Spleen (tissue), 11 donors: ENCODE data around the gene FEN1. TPM values are rescaled to one million over a fixed set of nuclear protein-coding genes. Genes with fewer than 3 reads are reported as not detected.

Source experiments
- DNase-seq: peaks from one replicate; pipeline ENCODE4 v3.0.0-alpha.2; 2020
- H3K27ac ChIP-seq, 8 donors: fragments of 200-600 bp; sonication (generic) in 7 of 8; 1 replicate in 4 of 8; 2 replicates in 4 of 8; pipeline versions ENCODE4 v1.5.0 to v1.8.0; 2016 to 2021; ENCODE audit warnings: inconsistent platforms in 4 of 8, mild to moderate bottlenecking in 4 of 8, moderate library complexity in 1 of 8
- H3K27me3 ChIP-seq, 7 donors: fragments of 200-600 bp; sonication (generic) in 6 of 7; replicated peaks in 1 of 7; 1 replicate in 4 of 7; 2 replicates in 3 of 7; pipeline versions ENCODE4 v1.5.0 to v1.8.0; 2016 to 2021; ENCODE audit warnings: inconsistent platforms in 3 of 7, mild to moderate bottlenecking in 1 of 7
- H3K36me3 ChIP-seq, 6 donors: fragments of 200-600 bp; sonication (generic) in 5 of 6; 1 replicate in 4 of 6; 2 replicates in 2 of 6; pipeline versions ENCODE4 v1.5.0 to v1.8.0; 2016 to 2021; ENCODE audit warnings: inconsistent platforms in 2 of 6
- H3K4me1 ChIP-seq, 6 donors: fragments of 200-600 bp; sonication (generic) in 5 of 6; 1 replicate in 3 of 6; 2 replicates in 3 of 6; pipeline versions ENCODE4 v1.5.0 to v1.8.0; 2016 to 2021; ENCODE audit warnings: inconsistent platforms in 3 of 6
- H3K4me3 ChIP-seq, 8 donors: fragments of 200-600 bp; sonication (generic) in 7 of 8; 1 replicate in 4 of 8; 2 replicates in 4 of 8; pipeline versions ENCODE4 v1.5.0 to v1.8.0; 2016 to 2021; ENCODE audit warnings: inconsistent platforms in 4 of 8, mild to moderate bottlenecking in 4 of 8, moderate library complexity in 2 of 8
- H3K9me3 ChIP-seq, 8 donors: fragments of 200-600 bp; sonication (generic) in 7 of 8; 1 replicate in 4 of 8; 2 replicates in 4 of 8; pipeline versions ENCODE4 v1.5.0 to v1.8.0; 2016 to 2021; ENCODE audit warnings: inconsistent platforms in 4 of 8
- CTCF ChIP-seq, 11 experiments: fragments of 200-600 bp in 7 of 11; fragments of 450-650 bp in 4 of 11; sonication (generic) in 4 of 11; IDR thresholded peaks in 8 of 11; conservative IDR thresholded peaks in 3 of 11; 1 replicate in 7 of 11; 2 replicates in 4 of 11; pipeline versions ENCODE4 v1.4.0 to v1.8.0; 2016 to 2021; ENCODE audit warnings: antibody characterized with exemption in 11 of 11, inconsistent platforms in 4 of 11, mild to moderate bottlenecking in 1 of 11
- POLR2A ChIP-seq, 3 donors: fragments of 450-650 bp; IDR thresholded peaks; one replicate each; pipeline ENCODE4 v1.5.1; 2017; ENCODE audit warnings: antibody characterized with exemption in 3 of 3, mild to moderate bottlenecking in 1 of 3
- POLR2AphosphoS5 ChIP-seq, 3 donors: sonication (generic); formaldehyde crosslinking; IDR thresholded peaks; one replicate each; pipeline ENCODE4 v1.5.1; 2017; ENCODE audit warnings: antibody characterized with exemption in 3 of 3
- WGBS, 5 donors: extraction: QIAGEN DNeasy Blood & Tissue Kit in 3 of 5; methylation state at CpG; one replicate each; pipeline versions ENCODE4 v1.1.5 to v1.1.7; 2013 to 2018; 5-methylcytosine and 5-hydroxymethylcytosine counted together
- intact Hi-C: fragments of 100-400 bp; cut with DNase I; formaldehyde crosslinking; loops from one replicate; pipeline ENCODE4 v1.15.0; 2023; ENCODE audit warnings: low total_unique reads
- polyA plus RNA-seq, 3 donors: library from polyadenylated mRNA; stranded (reverse); fragments of 200-250 nt; gene quantifications; one replicate each; pipeline ENCODE4 v1.2.1, GENCODE V29; 2013
- total RNA-seq, 7 donors: library from RNA; depleted of rRNA in 3 of 7; stranded (reverse); fragments of >200 nt in 3 of 7; fragmentation: NEBNext Ultra II Directional in 4 of 7; extraction: Animal tissue kit (Norgen Biotek cat#: 25700) in 4 of 7; gene quantifications; one replicate each; pipeline versions ENCODE4 v1.1.0 to v1.2.1, GENCODE V29; 2016 to 2021
- donor health status: healthy with polysubstance abuse.
- donor health status: DM: no; HTN: no; CAD: no; lungs with moderate emphysema.
- donor health status: DM: no; HTN: no; CAD: no.
- donor health status: Bipolar disorder and iron deficiency.
- donor health status: healthy.
- donor health status: DM: no; HTN: no; CAD: no.
- donor health status: DM: yes; HTN: yes; CAD: no.

Gene FEN1
- total and polyA plus RNA-seq, 10 donors: 7.3 to 17.2 (median 14.8) TPM

GRCh38 chr11:61830237-61831105 is 37.8 kb downstream of the FEN1 start:
- 46 to 59% (median 53%) methylated on average over 8 of the region's 8 CpGs for WGBS, 5 donors
- Histone ChIP-seq H3K4me1 (peaks cover 20 to 91% (median 45%) of the 10 kb centered on the region in 6 donors), H3K27me3 (peaks cover 0 to 28% (median 6%) of the 10 kb centered on the region in 7 donors), H3K27ac (peak overlapping the region in 4 of 8 donors; percentile 7 to 88 (median 48)), H3K36me3 (no peaks in the 10 kb centered on the region), H3K4me3 (no peak overlapping the region), H3K9me3 (no peaks in the 10 kb centered on the region)
- intact Hi-C loops: no loop called here
- no peak for DNase-seq
- TF ChIP-seq POLR2AphosphoS5 (IDR thresholded peaks at IDR 0.05) (no peak), POLR2A (IDR thresholded peaks at IDR 0.05) (no peak), CTCF (IDR thresholded peaks at IDR 0.05 in 8 of 11, conservative IDR thresholded peaks at IDR 0.05 in 3 of 11) (no peak)

GRCh38 chr11:61832207-61832606 is 39.5 kb downstream of the FEN1 start:
- no peak for TF ChIP-seq CTCF (IDR thresholded peaks at IDR 0.05 in 8 of 11, conservative IDR thresholded peaks at IDR 0.05 in 3 of 11)
- TF ChIP-seq POLR2A (IDR thresholded peaks at IDR 0.05): no peak
- intact Hi-C loops: no loop called here
- no peaks in the 10 kb centered on the region for H3K36me3 ChIP-seq
- peaks cover 20 to 95% (median 44%) of the 10 kb centered on the region in 6 donors for H3K4me1 ChIP-seq
- peak overlapping the region in 2 of 8 donors; percentile 84 to 88 for H3K27ac ChIP-seq
- no peak for DNase-seq
- no peak overlapping the region for H3K4me3 ChIP-seq
- 85 to 92% (median 90%) methylated on average over 3 to 4 of the region's 4 CpGs for WGBS, 5 donors
- H3K9me3 ChIP-seq: no peaks in the 10 kb centered on the region
- peaks cover 0 to 28% (median 6%) of the 10 kb centered on the region in 7 donors for H3K27me3 ChIP-seq

GRCh38 chr11:61832754-61833153 is 40.0 kb downstream of the FEN1 start:
- 67 to 78% (median 73%) methylated on average over 3 to 7 of the region's 7 CpGs for WGBS, 5 donors
- peak; percentile 40 for DNase-seq
- H3K9me3 ChIP-seq: no peaks in the 10 kb centered on the region
- no peaks in the 10 kb centered on the region for H3K36me3 ChIP-seq
- peaks cover 0 to 23% (median 6%) of the 10 kb centered on the region in 7 donors for H3K27me3 ChIP-seq
- H3K4me3 ChIP-seq: no peak overlapping the region
- intact Hi-C loops: no loop called here
- peak overlapping the region in 1 of 8 donors; percentile 88 for H3K27ac ChIP-seq
- no peak for TF ChIP-seq POLR2A (IDR thresholded peaks at IDR 0.05)
- H3K4me1 ChIP-seq: peaks cover 20 to 89% (median 38%) of the 10 kb centered on the region in 6 donors

- DNase-seq: peak; percentile 62
- Histone ChIP-seq H3K27me3 (peaks cover 0 to 16% (median 6%) of the 10 kb centered on the region in 7 donors), H3K4me3 (no peak overlapping the region), H3K27ac (peak overlapping the region in 2 of 8 donors; percentile 81 to 82), H3K36me3 (no peaks in the 10 kb centered on the region), H3K4me1 (peaks cover 13 to 82% (median 31%) of the 10 kb centered on the region in 6 donors), H3K9me3 (no peaks in the 10 kb centered on the region)
- WGBS, 5 donors: 74 to 85% (median 83%) methylated on average over 11 of the region's 11 CpGs
- TF ChIP-seq CTCF (IDR thresholded peaks at IDR 0.05 in 8 of 11, conservative IDR thresholded peaks at IDR 0.05 in 3 of 11): no peak
- intact Hi-C loops: no loop called here
Measured at GRCh38 chr11:61833471-61833870, 40.8 kb downstream of the FEN1 start.
